Pancreas (tissue), 10 donors: ENCODE data around the gene MEI4. TPM values are rescaled to one million over a fixed set of nuclear protein-coding genes. Genes with fewer than 3 reads are reported as not detected.
A peak's percentile ranks its signal among the peaks of the same experiment; 100 is the strongest.

Experiments
- ATAC-seq, 4 donors: fragments of 200-7000 bp; cut with Tn5 transposase; one replicate each; pipeline versions ENCODE4 v1.8.0 to v1.9.1; 2020; ENCODE audit warnings: mild to moderate bottlenecking in 4 of 4, moderate library complexity in 4 of 4
- DNase-seq, 6 donors: peaks; one replicate each; pipeline ENCODE4 v3.0.0-alpha.2; 2020
- FAIRE-seq: peaks from 2 replicates; lab custom pipeline; 2012; peaks lifted over from hg19 to GRCh38; lab: Jason Lieb, UNC
- H3K27ac ChIP-seq, 4 donors: fragments of 200-600 bp; sonication (generic); 1 replicate in 3 of 4; 2 replicates in 1 of 4; pipeline versions ENCODE4 v1.5.0 to v1.8.0; 2020
- H3K27me3 ChIP-seq, 4 donors: fragments of 200-600 bp; one replicate each; pipeline ENCODE4 v1.8.0; 2021
- H3K36me3 ChIP-seq, 3 donors: fragments of 200-600 bp; sonication (generic) in 1 of 3; one replicate each; pipeline versions ENCODE4 v1.5.0 to v1.8.0; 2020 to 2021
- H3K4me1 ChIP-seq, 3 donors: fragments of 200-600 bp; one replicate each; pipeline ENCODE4 v1.8.0; 2021
- H3K4me3 ChIP-seq, 4 donors: fragments of 200-600 bp; sonication (generic) in 2 of 4; one replicate each; pipeline versions ENCODE4 v1.5.0 to v1.8.0; 2020 to 2021
- H3K9me3 ChIP-seq, 4 donors: fragments of 200-600 bp; one replicate each; pipeline ENCODE4 v1.8.0; 2021
- WGBS, 2 donors: extraction: QIAGEN DNeasy Blood & Tissue Kit; methylation state at CpG; one replicate each; pipeline ENCODE4 v1.1.7; 2013; 5-methylcytosine and 5-hydroxymethylcytosine counted together
- intact Hi-C, 3 donors: fragments of 100-400 bp; cut with DNase I; formaldehyde crosslinking; loops; one replicate each; pipeline versions ENCODE4 v1.11.1 to v1.14.2; 2022
- polyA plus RNA-seq, 2 donors: library from polyadenylated mRNA; stranded (reverse); fragments of 200-250 nt; gene quantifications; one replicate each; pipeline ENCODE4 v1.2.3, GENCODE V29; 2013
- total RNA-seq, 6 donors: library from RNA; stranded (reverse); fragmentation: NEBNext Ultra II Directional in 4 of 6; extraction: Animal tissue kit (Norgen Biotek cat#: 25700) in 4 of 6; gene quantifications; one replicate each; pipeline versions ENCODE4 v1.2.1 to v1.2.4, GENCODE V29; 2021 to 2023
- TF ChIP-seq, protein P1 (sequence below), 4 donors: fragments of 200-600 bp; sonication (generic) in 3 of 4; IDR thresholded peaks; one replicate each; pipeline versions ENCODE4 v1.5.0 to v1.8.0; 2021; ENCODE audit warnings: antibody characterized with exemption in 4 of 4
- donor health status: healthy with polysubstance abuse.
- donor health status: DM: no; HTN: no; CAD: no; lungs with moderate emphysema.
- donor health status: DM: no; HTN: no; CAD: no.
- donor health status: control.
- donor health status: control.
- donor health status: Bipolar disorder and iron deficiency.
- donor health status: DM: yes; HTN: yes; CAD: no.
- donor health status: DM: no; HTN: no; CAD: no.
- donor health status: DM: no; HTN: no; CAD: no.
- donor health status: DM: yes; HTN: yes; CAD: no.

MEI4 gene
- total and polyA plus RNA-seq, 8 donors: 0.30 to 1.9 (median 1.1) TPM

DNA sequence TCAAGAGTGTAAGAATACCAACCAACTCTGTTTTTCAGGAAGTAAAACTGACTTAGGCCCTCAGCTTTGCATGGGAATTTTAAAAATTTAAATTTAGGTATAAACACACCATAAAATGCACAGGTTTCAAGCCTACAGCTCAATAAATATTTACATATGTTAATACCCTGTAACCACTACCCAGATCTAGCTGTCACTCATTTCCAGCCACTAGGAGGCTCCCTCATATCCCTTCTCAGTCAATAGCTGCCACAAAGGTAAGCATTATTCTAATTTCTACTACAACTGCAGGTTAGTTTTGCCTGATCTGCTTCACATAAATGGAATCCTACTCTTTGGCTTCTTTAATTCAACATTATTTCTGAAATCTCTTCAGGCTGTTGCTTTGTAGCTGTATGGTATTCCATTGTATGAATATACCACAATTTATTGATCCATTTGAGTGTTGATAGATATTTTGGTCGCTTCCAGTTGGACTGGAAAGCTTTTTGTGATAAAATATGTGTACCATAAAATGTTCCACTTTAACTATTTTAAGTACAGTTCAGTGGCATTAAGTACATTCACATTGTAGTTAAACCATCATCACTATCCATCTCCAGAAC is 32.5 kb upstream of the MEI4 start:
- Histone ChIP-seq H3K36me3 (no peaks in the 10 kb centered on the region), H3K4me3 (no peak overlapping the region), H3K4me1 (no peaks in the 10 kb centered on the region), H3K9me3 (no peaks in the 10 kb centered on the region), H3K27me3 (no peaks in the 10 kb centered on the region), H3K27ac (no peak overlapping the region)
- intact Hi-C loops: no loop called here
- DNase-seq (peak in 1 of 6 donors; percentile 14), FAIRE-seq (no peak), ATAC-seq (peak in 3 of 4 donors; percentile 50 to 74 (median 68))
- TF ChIP-seq, protein P1, sequence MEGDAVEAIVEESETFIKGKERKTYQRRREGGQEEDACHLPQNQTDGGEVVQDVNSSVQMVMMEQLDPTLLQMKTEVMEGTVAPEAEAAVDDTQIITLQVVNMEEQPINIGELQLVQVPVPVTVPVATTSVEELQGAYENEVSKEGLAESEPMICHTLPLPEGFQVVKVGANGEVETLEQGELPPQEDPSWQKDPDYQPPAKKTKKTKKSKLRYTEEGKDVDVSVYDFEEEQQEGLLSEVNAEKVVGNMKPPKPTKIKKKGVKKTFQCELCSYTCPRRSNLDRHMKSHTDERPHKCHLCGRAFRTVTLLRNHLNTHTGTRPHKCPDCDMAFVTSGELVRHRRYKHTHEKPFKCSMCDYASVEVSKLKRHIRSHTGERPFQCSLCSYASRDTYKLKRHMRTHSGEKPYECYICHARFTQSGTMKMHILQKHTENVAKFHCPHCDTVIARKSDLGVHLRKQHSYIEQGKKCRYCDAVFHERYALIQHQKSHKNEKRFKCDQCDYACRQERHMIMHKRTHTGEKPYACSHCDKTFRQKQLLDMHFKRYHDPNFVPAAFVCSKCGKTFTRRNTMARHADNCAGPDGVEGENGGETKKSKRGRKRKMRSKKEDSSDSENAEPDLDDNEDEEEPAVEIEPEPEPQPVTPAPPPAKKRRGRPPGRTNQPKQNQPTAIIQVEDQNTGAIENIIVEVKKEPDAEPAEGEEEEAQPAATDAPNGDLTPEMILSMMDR (IDR thresholded peaks at IDR 0.05): peak in 3 of 4 donors; percentile 9 to 36 (median 26)
- 42 to 58% methylated on average over 1 of the region's 1 CpG for WGBS, 2 donors

DNA sequence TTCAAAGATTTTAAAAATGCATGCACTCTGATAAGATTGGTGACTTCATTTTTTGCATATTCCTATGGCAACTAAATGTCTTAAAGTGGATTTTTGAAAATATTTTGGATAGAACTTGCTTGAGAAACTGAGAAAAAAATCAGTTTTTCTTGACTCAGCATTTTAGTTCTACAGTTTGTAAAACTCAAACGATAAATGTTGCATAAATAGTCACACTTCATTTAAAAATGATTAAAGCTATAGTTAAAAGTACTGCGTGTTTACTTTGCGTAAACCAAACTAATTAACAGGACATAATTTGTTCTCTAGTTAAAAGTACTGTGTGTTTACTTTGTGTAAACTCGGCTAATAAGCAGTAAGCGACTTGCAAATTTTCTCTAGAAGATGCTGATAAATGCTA is 28.3 kb upstream of the MEI4 start:
- ATAC-seq (no peak), DNase-seq (no peak), FAIRE-seq (peak; percentile 34)
- 64% methylated on average over 5 of the region's 5 CpGs for WGBS, 2 donors
- TF ChIP-seq, protein P1 (IDR thresholded peaks at IDR 0.05): no peak
- intact Hi-C loops: no loop called here
- Histone ChIP-seq H3K27me3 (no peaks in the 10 kb centered on the region), H3K9me3 (no peaks in the 10 kb centered on the region), H3K36me3 (no peaks in the 10 kb centered on the region), H3K27ac (no peak overlapping the region), H3K4me3 (no peak overlapping the region), H3K4me1 (no peaks in the 10 kb centered on the region)

- H3K27me3 ChIP-seq: no peaks in the 10 kb centered on the region
- no peak for FAIRE-seq
- no peak for DNase-seq
- WGBS, 2 donors: 87 to 91% methylated on average over 1 of the region's 1 CpG
- no peaks in the 10 kb centered on the region for H3K4me1 ChIP-seq
- intact Hi-C loops: no loop called here
- TF ChIP-seq, protein P1 (IDR thresholded peaks at IDR 0.05): no peak
- H3K4me3 ChIP-seq: no peak overlapping the region
- no peak overlapping the region for H3K27ac ChIP-seq
- H3K9me3 ChIP-seq: no peaks in the 10 kb centered on the region
- no peaks in the 10 kb centered on the region for H3K36me3 ChIP-seq
- no peak for ATAC-seq
These were observed 26.4 kb upstream of the MEI4 start for GRCh38 chr6:77626426-77626825.

DNA sequence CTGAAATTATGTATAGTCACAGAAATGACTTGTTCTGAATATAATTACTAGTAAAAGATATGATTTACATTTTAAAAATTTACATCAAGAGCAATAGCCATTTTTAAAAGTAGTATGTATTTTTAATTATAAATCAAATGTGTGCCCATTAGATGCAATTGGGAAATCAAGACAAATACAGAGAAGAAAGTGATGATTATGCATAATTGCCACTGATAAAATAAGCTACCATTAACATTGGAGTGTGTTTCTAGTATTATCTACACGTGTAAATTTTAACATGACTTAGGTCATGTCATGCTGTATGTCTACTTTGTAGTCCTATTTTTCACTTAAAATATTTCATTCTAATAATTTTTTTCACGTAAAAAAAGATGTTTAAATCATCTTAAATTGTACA is 22.8 kb upstream of the MEI4 start:
- DNase-seq (no peak), ATAC-seq (no peak), FAIRE-seq (no peak)
- 61 to 72% methylated on average over 2 of the region's 2 CpGs for WGBS, 2 donors
- H3K27ac ChIP-seq: no peak overlapping the region
- TF ChIP-seq, protein P1 (IDR thresholded peaks at IDR 0.05): no peak
- intact Hi-C loops: no loop called here
- H3K9me3 ChIP-seq: no peaks in the 10 kb centered on the region
- no peaks in the 10 kb centered on the region for H3K36me3 ChIP-seq
- H3K4me3 ChIP-seq: no peak overlapping the region
- H3K27me3 ChIP-seq: no peaks in the 10 kb centered on the region
- H3K4me1 ChIP-seq: no peaks in the 10 kb centered on the region

DNA sequence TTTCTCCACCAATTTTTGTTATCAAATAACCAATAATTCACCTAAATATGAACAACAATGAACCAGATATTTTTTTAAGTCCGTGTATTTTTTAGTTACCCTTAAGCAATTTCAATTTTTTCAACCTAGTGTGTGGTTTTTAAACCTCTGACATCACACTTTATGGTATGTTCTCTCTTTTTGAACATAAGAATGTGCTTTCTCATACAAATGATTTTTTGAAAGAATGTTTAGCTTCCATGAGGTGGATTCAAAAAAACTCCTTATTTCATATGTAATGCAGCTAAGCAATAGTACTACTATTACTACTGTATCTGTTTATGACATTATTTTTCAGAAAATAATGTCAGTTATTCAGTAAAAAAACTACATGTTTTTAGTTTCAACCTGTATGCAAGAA is 19.4 kb upstream of the MEI4 start:
- Histone ChIP-seq H3K36me3 (no peaks in the 10 kb centered on the region), H3K9me3 (no peaks in the 10 kb centered on the region), H3K27me3 (no peaks in the 10 kb centered on the region), H3K4me1 (no peaks in the 10 kb centered on the region), H3K4me3 (no peak overlapping the region), H3K27ac (no peak overlapping the region)
- FAIRE-seq (no peak), ATAC-seq (no peak), DNase-seq (no peak)
- WGBS, 2 donors: 58 to 63% methylated on average over 1 of the region's 1 CpG
- intact Hi-C loops: no loop called here
- TF ChIP-seq, protein P1 (IDR thresholded peaks at IDR 0.05): no peak
